ENCODE measurements around the gene TNFRSF9.

The TNFRSF9 gene

DNA sequence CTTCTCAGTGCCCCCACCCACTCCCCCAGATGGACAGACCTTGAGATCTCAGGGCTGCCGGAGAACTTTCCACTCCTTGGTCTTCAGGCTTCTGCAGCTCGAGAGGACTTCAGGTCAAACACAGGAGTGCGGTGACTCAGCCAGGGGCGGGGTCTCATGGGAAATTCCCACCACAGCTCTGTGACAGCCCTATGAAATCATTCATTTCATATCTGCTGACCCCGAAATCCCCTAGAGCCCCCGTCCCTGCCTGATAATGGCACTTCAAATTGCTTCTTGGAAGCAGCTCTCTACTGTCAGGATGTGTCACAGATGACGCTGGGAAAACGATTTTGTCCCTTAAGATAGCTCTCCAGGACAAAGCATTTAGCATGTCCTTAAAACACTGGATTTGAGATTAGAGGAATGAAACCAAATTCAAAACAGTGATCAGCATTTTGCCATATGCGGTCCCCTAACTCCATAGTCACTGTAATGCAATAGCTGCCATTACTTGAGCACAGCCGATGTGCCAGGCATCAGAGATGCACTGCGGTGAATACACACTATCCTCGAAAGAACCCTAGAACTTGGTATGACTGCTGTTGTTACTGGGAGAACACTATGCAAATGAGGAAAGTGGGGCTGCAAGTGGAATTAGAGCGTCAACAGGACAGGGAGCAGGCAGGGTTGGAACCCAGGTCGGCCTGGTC lies at the start of gene TNFRSF9:
Gene TNFRSF9, minus strand, starts transcription at position 95 of the 692 bp plus-strand sequence. CDS start 845 bp downstream, outside the sequence.
- peak; percentile 70 for DNase-seq (ENCODE audit: low read depth)
- no peak within 1 kb of the TSS for H3K4me3 ChIP-seq (ENCODE audit: low read depth, low read length)
- no peak for TF ChIP-seq CTCF (conservative IDR thresholded peaks at IDR 0.05; ENCODE audit: low read depth, low read length)

DNA sequence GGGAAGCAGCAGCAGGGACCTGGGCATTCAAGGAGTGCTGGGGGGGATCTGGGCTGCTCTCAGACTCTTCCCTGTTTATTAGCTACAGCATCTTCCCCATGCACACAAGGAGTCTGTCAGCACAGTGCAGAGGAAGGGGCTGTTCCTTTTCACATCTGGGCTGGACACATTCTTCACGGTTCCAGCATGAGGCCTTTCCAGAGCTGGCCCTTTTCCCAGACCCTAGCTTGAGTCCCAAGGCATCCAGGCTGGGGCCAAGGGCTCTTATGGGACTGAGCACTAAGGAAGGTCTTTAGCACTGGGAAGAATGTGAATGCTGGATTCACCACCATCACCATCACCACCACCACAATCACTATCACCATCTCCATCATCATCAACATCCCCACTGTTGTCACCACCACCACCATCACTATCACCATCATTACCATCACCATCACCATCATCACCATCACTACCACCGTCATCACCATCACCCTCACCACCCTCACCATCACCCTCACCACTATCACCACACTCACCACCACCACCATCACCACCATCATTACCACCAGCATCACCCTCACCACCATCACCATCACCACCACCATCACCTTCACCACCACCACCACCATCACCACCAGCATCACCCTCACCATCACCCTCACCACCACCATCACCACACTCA lies 49.3 kb upstream of the TNFRSF9 start:
- TF ChIP-seq CTCF (conservative IDR thresholded peaks at IDR 0.05; ENCODE audit: low read depth, low read length), result no peak
- DNase-seq (ENCODE audit: low read depth), result no peak
- no peak overlapping the region for H3K4me3 ChIP-seq (ENCODE audit: low read depth, low read length)

GRCh38 chr1:7988576-7988975 lies 47.9 kb upstream of the TNFRSF9 start:
- no peak for TF ChIP-seq CTCF (conservative IDR thresholded peaks at IDR 0.05; ENCODE audit: low read depth, low read length)
- DNase-seq (ENCODE audit: low read depth), result no peak
- no peak overlapping the region for H3K4me3 ChIP-seq (ENCODE audit: low read depth, low read length)

- DNase-seq (ENCODE audit: low read depth), result no peak
- no peak overlapping the region for H3K4me3 ChIP-seq (ENCODE audit: low read depth, low read length)
- no peak for TF ChIP-seq CTCF (conservative IDR thresholded peaks at IDR 0.05; ENCODE audit: low read depth, low read length)
These were observed 46.9 kb upstream of the TNFRSF9 start for GRCh38 chr1:7987528-7987927.

- no peak for TF ChIP-seq CTCF (conservative IDR thresholded peaks at IDR 0.05; ENCODE audit: low read depth, low read length)
- DNase-seq (ENCODE audit: low read depth), result no peak
- H3K4me3 ChIP-seq (ENCODE audit: low read depth, low read length), result no peak overlapping the region
These were observed 45.4 kb upstream of the TNFRSF9 start for GRCh38 chr1:7985851-7986612.

- H3K4me3 ChIP-seq (ENCODE audit: low read depth, low read length), result no peak overlapping the region
- no peak for DNase-seq (ENCODE audit: low read depth)
- TF ChIP-seq CTCF (conservative IDR thresholded peaks at IDR 0.05; ENCODE audit: low read depth, low read length), result no peak
These were observed 44.2 kb upstream of the TNFRSF9 start for GRCh38 chr1:7984811-7985210.
